Skeletal muscle tissue (tissue), 4 donors: ENCODE data around the gene ABCC3. TPM values are rescaled to one million over a fixed set of nuclear protein-coding genes. Genes with fewer than 3 reads are reported as not detected.

Experiments used
- H3K27ac ChIP-seq: one replicate; pipeline ENCODE4 v1.7.0; 2013; ENCODE audit warnings: mild to moderate bottlenecking, low read depth, low read length, inconsistent platforms
- H3K27me3 ChIP-seq, 3 donors: one replicate each; pipeline ENCODE4 v1.7.0; 2013; ENCODE audit warnings: low read length in 3 of 3; ENCODE audit not compliant: control insufficient read depth in 3 of 3, insufficient read depth in 3 of 3
- H3K36me3 ChIP-seq, 3 donors: one replicate each; pipeline ENCODE4 v1.7.0; 2013; ENCODE audit warnings: low read length in 3 of 3; ENCODE audit not compliant: control insufficient read depth in 3 of 3, insufficient read depth in 3 of 3
- H3K4me1 ChIP-seq, 3 donors: one replicate each; pipeline ENCODE4 v1.7.0; 2013; ENCODE audit warnings: low read length in 3 of 3, mild to moderate bottlenecking in 3 of 3; ENCODE audit not compliant: control insufficient read depth in 3 of 3, insufficient read depth in 3 of 3
- H3K4me3 ChIP-seq, 3 donors: one replicate each; pipeline ENCODE4 v1.7.0; 2013; ENCODE audit warnings: low read length in 3 of 3
- H3K9ac ChIP-seq, 3 donors: one replicate each; pipeline ENCODE4 v1.7.0; 2013; ENCODE audit warnings: low read length in 3 of 3, mild to moderate bottlenecking in 3 of 3, moderate library complexity in 2 of 3, low read depth in 1 of 3
- H3K9me3 ChIP-seq, 3 donors: one replicate each; pipeline ENCODE4 v1.7.0; 2013; ENCODE audit warnings: low read length in 3 of 3; ENCODE audit not compliant: control insufficient read depth in 3 of 3
- total RNA-seq: library from RNA; depleted of rRNA; stranded (reverse); fragments of >200 nt; gene quantifications from one replicate; pipeline ENCODE4 v1.2.3, GENCODE V29; 2014
- donor health status: Osteomylitis.

Gene ABCC3
- total RNA-seq = 1.0 TPM

GRCh38 chr17:50634224-50634914 lies at the start of gene ABCC3:
Gene ABCC3 (plus strand): TSS chr17:50634881. CDS start chr17:50634937, 56 bp downstream.
- H3K4me3 ChIP-seq = peak within 1 kb of the TSS; percentile 23 to 41 (median 26)
- peaks cover 44 to 73% (median 48%) of the 10 kb centered on the region in 3 donors for H3K27me3 ChIP-seq
- no peak within 1 kb of the TSS for H3K27ac ChIP-seq
- H3K9me3 ChIP-seq = no peaks in the 10 kb centered on the region
- no peaks in the 10 kb centered on the region for H3K36me3 ChIP-seq
- H3K9ac ChIP-seq = peak within 1 kb of the TSS in 2 of 3 donors; percentile 10 to 25
- H3K4me1 ChIP-seq = peaks cover 11 to 18% (median 15%) of the 10 kb centered on the region in 3 donors

DNA sequence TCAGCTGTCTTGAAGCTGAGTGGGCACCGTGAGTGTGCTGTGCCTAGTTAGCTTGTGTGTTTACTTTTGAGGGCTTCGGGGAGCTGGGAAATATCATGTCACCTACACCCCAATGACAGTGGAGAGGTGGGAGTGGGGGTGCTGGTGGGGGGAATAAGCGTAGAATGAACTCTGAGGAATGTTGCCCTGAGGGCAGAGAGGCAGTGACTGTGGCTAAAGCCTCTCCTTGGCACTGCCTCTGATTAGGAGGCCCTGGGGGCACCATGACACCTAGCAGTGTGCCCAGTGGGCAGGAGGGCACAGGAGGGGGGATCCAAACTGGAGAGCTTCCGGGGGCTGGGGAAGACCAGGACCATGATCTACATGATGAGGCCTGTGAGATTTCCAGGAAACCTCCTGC lies 49.3 kb upstream of the ABCC3 start:
- Histone ChIP-seq H3K4me3 (no peak overlapping the region), H3K4me1 (peaks cover 23 to 25% (median 25%) of the 10 kb centered on the region in 3 donors), H3K36me3 (no peaks in the 10 kb centered on the region), H3K9ac (no peak overlapping the region), H3K27ac (no peak overlapping the region), H3K27me3 (no peaks in the 10 kb centered on the region), H3K9me3 (no peaks in the 10 kb centered on the region)

- H3K27ac ChIP-seq = no peak overlapping the region
- H3K9me3 ChIP-seq = no peaks in the 10 kb centered on the region
- no peaks in the 10 kb centered on the region for H3K36me3 ChIP-seq
- no peaks in the 10 kb centered on the region for H3K27me3 ChIP-seq
- H3K4me3 ChIP-seq = no peak overlapping the region
- H3K9ac ChIP-seq = no peak overlapping the region
- H3K4me1 ChIP-seq = peaks cover 24 to 28% (median 26%) of the 10 kb centered on the region in 3 donors
These were observed 48.8 kb upstream of the ABCC3 start for GRCh38 chr17:50585891-50586290.

GRCh38 chr17:50586421-50587247 lies 48.0 kb upstream of the ABCC3 start:
- Histone ChIP-seq H3K4me1 (peaks cover 24 to 28% (median 26%) of the 10 kb centered on the region in 3 donors), H3K27ac (no peak overlapping the region)

GRCh38 chr17:50587571-50587970 lies 47.1 kb upstream of the ABCC3 start:
- no peak overlapping the region for H3K4me3 ChIP-seq
- H3K9me3 ChIP-seq = no peaks in the 10 kb centered on the region
- no peak overlapping the region for H3K27ac ChIP-seq
- no peak overlapping the region for H3K9ac ChIP-seq
- H3K27me3 ChIP-seq = no peaks in the 10 kb centered on the region
- H3K36me3 ChIP-seq = no peaks in the 10 kb centered on the region
- peaks cover 21 to 24% (median 22%) of the 10 kb centered on the region in 3 donors for H3K4me1 ChIP-seq

More at GRCh38 chr17:50586421-50587247, 48.0 kb upstream of the ABCC3 start:
- Histone ChIP-seq H3K36me3 (no peaks in the 10 kb centered on the region), H3K4me3 (no peak overlapping the region), H3K9ac (no peak overlapping the region), H3K9me3 (no peaks in the 10 kb centered on the region), H3K27me3 (no peaks in the 10 kb centered on the region)

DNA sequence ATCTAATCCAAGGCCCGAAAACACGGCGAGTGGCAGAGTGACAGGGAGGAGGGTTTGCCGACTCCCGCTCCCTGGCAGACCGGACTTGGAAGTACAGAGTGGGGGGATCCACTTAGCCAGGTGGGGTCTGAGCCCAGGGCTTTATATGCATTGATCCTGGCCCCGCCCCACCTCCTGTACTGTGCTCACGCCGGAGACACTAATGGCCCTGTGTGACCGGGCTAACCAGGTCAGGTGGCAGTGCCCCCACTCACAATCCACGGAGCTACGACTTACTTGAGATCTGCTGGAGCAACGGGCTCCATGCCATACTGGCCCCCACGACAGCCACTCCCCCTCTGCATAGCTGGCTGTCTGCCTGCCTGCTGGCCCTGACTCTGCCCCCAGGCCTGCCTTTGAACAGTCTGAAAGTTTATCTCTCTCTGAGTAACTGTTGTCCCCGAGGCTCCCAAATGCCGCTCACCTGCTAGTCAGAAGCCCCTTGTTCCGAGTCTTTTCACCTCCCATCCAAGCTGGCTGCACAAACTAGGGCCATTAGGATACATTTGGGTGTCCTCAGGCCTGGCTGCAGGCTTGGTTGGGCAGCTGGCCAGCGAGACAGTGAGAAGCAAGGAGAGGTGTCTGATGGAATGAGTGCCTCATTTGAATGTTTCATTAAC lies 46.2 kb upstream of the ABCC3 start:
- H3K4me1 ChIP-seq = peaks cover 16 to 20% (median 18%) of the 10 kb centered on the region in 3 donors

DNA sequence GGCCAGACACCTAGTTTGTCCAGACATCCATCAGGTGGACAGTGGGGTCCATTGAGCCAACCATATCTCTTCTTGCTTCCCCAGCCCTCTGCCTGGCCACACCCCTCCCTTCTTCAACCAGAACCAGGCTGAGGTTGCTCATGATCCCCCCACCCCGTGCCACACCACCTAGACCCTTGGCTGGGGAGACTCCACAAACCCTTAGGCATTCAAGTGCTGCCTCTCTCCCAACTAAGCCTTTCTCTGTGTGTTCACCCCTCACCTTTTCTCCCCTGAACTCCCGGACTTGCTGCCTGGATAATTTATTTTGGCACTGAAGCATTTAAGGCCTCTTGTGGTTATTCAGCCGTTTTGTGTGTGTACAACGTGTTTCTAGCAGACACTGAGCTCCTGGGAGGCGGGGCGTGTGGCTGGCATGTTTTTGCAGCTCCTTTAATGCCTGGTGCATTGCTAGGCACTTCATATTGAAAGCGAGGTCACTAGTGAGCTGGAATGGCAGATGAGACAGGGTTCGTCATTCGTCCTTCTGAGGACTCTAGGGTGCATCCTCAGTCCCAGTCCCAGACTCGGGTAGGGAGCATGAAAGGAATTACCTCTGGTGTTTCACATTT lies 45.5 kb upstream of the ABCC3 start:
- Histone ChIP-seq H3K27ac (peak overlapping the region; percentile 49), H3K36me3 (no peaks in the 10 kb centered on the region), H3K9ac (peak overlapping the region in 1 of 3 donors; percentile 20), H3K27me3 (no peaks in the 10 kb centered on the region), H3K9me3 (no peaks in the 10 kb centered on the region), H3K4me1 (peaks cover 16 to 20% (median 18%) of the 10 kb centered on the region in 3 donors), H3K4me3 (no peak overlapping the region)

More for the DNA sequence above, 46.2 kb upstream of the ABCC3 start:
- Histone ChIP-seq H3K4me3 (no peak overlapping the region), H3K36me3 (no peaks in the 10 kb centered on the region), H3K27me3 (no peaks in the 10 kb centered on the region), H3K27ac (no peak overlapping the region), H3K9ac (peak overlapping the region in 1 of 3 donors; percentile 20), H3K9me3 (no peaks in the 10 kb centered on the region)

DNA sequence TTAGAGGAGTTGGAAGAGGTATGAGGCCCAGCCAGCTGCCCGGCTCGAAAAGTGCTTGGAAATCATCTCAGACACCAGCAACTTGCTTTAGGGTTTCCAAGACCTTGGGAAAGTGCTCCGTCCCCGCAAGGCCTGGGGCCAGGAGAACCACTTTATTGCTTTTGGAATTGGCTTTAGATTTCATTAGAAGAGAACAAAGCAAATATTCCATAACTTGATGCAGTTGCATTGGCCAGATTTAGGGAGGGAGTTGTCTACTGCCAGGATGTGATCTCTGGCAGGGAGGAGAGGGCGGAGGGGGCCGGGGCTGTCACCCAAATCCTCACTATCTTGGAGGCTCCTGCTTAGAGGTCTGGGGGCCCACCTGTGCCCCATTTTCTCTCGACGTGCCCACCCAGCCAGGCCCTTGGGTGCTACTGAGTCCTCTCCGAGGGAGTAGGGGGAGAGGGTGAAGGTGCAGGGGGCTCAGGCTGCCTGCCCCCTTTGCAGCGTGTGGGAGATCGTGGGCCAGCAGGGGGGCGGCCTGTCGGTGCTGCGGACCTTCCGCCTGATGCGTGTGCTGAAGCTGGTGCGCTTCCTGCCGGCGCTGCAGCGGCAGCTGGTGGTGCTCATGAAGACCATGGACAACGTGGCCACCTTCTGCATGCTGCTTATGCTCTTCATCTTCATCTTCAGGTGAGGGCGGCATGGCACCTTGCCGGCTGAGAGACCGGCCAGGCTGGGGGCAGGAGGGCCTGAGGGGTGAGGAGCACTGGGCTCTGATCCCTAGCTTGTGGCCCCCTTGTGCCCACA lies 43.5 kb upstream of the ABCC3 start:
- Histone ChIP-seq H3K36me3 (no peaks in the 10 kb centered on the region), H3K4me1 (peaks cover 16 to 20% (median 18%) of the 10 kb centered on the region in 3 donors), H3K9ac (no peak overlapping the region), H3K27ac (no peak overlapping the region), H3K9me3 (no peaks in the 10 kb centered on the region), H3K27me3 (no peaks in the 10 kb centered on the region), H3K4me3 (no peak overlapping the region)

GRCh38 chr17:50593321-50593720 lies 41.4 kb upstream of the ABCC3 start:
- Histone ChIP-seq H3K4me1 (peaks cover 16 to 20% (median 18%) of the 10 kb centered on the region in 3 donors), H3K4me3 (no peak overlapping the region), H3K27ac (no peak overlapping the region), H3K27me3 (no peaks in the 10 kb centered on the region), H3K9me3 (no peaks in the 10 kb centered on the region), H3K36me3 (no peaks in the 10 kb centered on the region), H3K9ac (no peak overlapping the region)
